ENCODE data around the gene FTCD.
"Not testable (repeated sequence)": the region's sequence is repeated elsewhere in the genome, so short reads cannot be mapped to it uniquely, and the experiment has no call there.

DNA sequence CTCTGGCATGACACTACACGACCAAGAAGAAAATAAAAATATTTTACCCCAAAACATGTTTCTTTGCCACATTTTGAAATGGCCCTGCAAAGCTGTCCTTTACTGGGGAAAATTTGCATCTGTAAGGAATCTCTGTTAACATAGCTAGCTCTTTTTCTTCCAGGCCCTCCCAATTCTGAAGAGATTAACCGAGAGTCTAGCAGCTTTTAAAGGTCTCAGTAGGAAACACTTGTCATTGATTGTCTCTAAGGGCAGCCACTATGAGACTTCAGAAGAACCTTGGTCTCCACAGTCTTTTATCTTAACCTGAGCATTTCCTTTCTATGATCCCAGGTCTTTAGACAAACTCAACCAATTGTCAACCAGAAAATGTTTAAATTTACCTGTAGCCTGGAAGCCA, 48.0 kb downstream of the FTCD start:
- TF ChIP-seq, protein P1, sequence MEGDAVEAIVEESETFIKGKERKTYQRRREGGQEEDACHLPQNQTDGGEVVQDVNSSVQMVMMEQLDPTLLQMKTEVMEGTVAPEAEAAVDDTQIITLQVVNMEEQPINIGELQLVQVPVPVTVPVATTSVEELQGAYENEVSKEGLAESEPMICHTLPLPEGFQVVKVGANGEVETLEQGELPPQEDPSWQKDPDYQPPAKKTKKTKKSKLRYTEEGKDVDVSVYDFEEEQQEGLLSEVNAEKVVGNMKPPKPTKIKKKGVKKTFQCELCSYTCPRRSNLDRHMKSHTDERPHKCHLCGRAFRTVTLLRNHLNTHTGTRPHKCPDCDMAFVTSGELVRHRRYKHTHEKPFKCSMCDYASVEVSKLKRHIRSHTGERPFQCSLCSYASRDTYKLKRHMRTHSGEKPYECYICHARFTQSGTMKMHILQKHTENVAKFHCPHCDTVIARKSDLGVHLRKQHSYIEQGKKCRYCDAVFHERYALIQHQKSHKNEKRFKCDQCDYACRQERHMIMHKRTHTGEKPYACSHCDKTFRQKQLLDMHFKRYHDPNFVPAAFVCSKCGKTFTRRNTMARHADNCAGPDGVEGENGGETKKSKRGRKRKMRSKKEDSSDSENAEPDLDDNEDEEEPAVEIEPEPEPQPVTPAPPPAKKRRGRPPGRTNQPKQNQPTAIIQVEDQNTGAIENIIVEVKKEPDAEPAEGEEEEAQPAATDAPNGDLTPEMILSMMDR (IDR thresholded peaks at IDR 0.05): not testable (repeated sequence)
- TF ChIP-seq POLR2A (IDR thresholded peaks at IDR 0.05): not testable (repeated sequence)
